ENCODE results near the gene PFKL.

GRCh38 chr21:44345495-44345894, 45.6 kb downstream of the PFKL start:
- TF ChIP-seq YY1 (IDR thresholded peaks at IDR 0.05; ENCODE audit: insufficient read depth, insufficient read length) (no peak), ZNF274 (IDR thresholded peaks at IDR 0.05; ENCODE audit: low read depth, low read length) (no peak)
